Central memory CD8-positive, alpha-beta T cell (primary cell): ENCODE measurements around the gene PRMT7.

Source experiments
- ATAC-seq: fragments of 150-1000 bp; cut with Tn5 transposase; replicated peaks from 2 replicates; pipeline ENCODE4 v1.10.0; 2022; ENCODE audit warnings: mild to moderate bottlenecking, moderate FRiP score, moderate number of reproducible peaks; ENCODE audit not compliant: poor library complexity, severe bottlenecking; ENCODE audit errors: extremely low read depth
- DNase-seq, 2 donors: peaks; one replicate each; pipeline ENCODE4 v3.0.0; 2021; ENCODE audit warnings: low spot score in 2 of 2
- H3K27ac Mint-ChIP-seq: one replicate; pipeline ENCODE4 v1.8.0; 2022; ENCODE audit warnings: low read depth, mild to moderate bottlenecking, moderate library complexity, mixed read lengths
- H3K27me3 Mint-ChIP-seq: one replicate; pipeline ENCODE4 v1.8.0; 2022; ENCODE audit warnings: mixed read lengths
- H3K36me3 Mint-ChIP-seq: one replicate; pipeline ENCODE4 v1.8.0; 2022; ENCODE audit warnings: mild to moderate bottlenecking, moderate library complexity, mixed read lengths; ENCODE audit not compliant: insufficient read depth
- H3K4me1 Mint-ChIP-seq: one replicate; pipeline ENCODE4 v1.8.0; 2022; ENCODE audit warnings: mixed read lengths
- H3K4me3 Mint-ChIP-seq: one replicate; pipeline ENCODE4 v1.8.0; 2022; ENCODE audit warnings: mild to moderate bottlenecking, moderate library complexity, mixed read lengths
- H3K9me3 Mint-ChIP-seq: one replicate; pipeline ENCODE4 v1.8.0; 2022; ENCODE audit warnings: mixed read lengths

The PRMT7 gene

DNA sequence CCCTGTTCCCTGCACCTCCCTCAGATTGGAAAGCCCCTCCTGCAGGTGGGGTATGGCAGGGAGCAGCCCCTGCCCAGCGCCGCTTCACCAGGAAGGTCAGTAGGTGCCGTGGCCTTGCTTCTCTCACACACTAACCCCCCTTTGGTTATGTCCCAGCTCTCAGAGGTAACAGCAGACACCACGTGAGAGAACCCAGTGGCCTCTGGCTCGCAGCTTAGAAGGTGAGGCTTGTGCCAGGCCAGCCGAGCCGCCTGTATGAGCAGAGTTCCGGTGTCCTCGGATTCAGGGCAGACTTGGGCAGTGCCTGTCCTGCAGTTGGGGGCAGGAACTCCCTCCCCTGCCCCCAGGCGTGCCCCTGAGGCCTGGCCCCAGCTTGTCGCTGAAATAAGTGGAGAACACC, 47.1 kb downstream of the PRMT7 start:
- peaks cover 39% of the 10 kb centered on the region for H3K4me1 Mint-ChIP-seq
- no peak overlapping the region for H3K27ac Mint-ChIP-seq
- ATAC-seq, result no peak
- H3K4me3 Mint-ChIP-seq, result peak overlapping the region; percentile 75
- no peaks in the 10 kb centered on the region for H3K27me3 Mint-ChIP-seq
- H3K36me3 Mint-ChIP-seq, result peaks cover 14% of the 10 kb centered on the region
- H3K9me3 Mint-ChIP-seq, result no peaks in the 10 kb centered on the region
- no peak for DNase-seq

DNA sequence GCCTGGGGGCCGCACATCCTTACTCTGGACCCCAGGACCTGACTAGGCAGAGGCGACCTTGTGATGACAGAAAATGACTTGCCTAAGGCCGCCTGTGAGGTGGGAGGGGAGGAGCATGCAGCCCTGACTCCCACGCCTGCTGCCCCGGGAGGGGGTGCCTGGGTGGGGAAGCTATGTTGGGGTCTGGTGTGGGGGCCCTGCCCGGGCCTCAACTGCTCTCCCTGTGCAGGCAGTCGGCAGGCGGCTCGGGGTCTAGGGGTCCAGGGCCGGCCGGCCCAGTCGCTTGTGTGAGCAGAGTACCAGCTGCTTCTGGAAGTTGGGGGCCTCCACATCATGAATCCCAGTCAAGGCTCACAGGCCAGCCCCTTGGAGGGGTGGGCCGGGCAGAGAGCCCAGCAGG, 48.1 kb downstream of the PRMT7 start:
- Mint-ChIP-seq H3K36me3 (peaks cover 12% of the 10 kb centered on the region), H3K27ac (no peak overlapping the region), H3K4me3 (no peak overlapping the region), H3K9me3 (no peaks in the 10 kb centered on the region), H3K27me3 (no peaks in the 10 kb centered on the region), H3K4me1 (peaks cover 39% of the 10 kb centered on the region)
- DNase-seq (no peak), ATAC-seq (no peak)

DNA sequence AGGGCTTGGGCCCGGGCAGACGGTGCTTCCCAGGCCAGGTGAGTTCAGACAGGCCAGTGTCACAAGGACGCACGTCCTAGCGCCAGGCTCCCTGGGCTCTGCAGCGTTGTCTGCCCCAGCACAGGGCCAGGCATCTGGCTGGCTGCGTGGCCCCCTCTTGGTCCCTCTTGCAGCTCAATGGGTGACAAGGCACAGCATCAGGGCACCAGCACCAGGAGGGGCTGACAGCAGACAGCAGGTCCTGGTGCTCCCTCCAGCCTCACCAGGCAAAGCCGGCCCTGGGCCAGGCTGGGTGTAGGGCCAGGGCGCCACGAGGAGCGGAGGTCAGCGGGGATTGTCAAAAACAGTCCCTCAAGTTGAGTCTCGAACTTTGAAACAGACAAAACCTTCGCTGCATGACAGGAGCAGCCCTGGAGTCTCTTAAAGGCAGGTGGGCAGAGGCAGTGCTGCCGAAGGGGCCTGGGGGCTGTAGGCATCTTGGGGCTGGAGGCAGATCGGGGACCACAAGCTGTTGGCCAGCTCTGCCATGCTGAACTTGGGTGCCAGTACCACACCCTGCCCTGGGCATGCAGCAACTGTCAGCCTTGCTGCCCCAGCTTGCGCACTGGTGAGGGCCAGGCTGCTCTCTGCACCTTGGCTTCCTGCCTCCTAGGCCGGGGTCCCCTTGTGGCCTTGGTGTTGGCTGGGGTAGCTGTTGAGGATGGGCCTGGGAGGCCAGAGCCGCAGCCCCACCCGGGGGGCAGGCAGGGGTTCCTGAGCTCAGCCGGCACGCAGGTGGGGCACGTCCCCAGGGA, 48.8 kb downstream of the PRMT7 start:
- Mint-ChIP-seq H3K27me3 (no peaks in the 10 kb centered on the region), H3K4me3 (no peak overlapping the region), H3K4me1 (peaks cover 32% of the 10 kb centered on the region), H3K9me3 (no peaks in the 10 kb centered on the region), H3K27ac (no peak overlapping the region), H3K36me3 (peaks cover 7% of the 10 kb centered on the region)
- ATAC-seq (no peak), DNase-seq (no peak)

DNA sequence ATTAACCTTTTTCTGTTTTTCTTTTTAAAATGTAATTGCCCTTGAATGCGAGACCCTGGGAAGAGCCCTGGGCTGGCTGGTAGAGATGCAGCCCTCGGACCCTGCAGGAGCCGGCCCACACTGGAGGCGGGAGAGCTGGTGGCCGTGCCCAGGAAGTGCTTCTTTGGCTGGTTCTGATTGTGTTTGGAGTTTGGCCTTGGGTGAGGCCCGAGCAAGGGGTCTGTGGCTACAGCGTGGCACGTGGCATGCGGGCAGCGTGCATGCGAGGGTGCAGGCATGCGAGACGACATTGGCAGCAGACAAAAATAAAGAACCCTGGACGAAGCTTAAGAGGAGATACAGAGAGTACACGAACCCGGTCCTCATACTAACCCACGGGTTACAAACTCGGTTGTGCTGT, 49.7 kb downstream of the PRMT7 start:
- H3K4me1 Mint-ChIP-seq, result peaks cover 23% of the 10 kb centered on the region

DNA sequence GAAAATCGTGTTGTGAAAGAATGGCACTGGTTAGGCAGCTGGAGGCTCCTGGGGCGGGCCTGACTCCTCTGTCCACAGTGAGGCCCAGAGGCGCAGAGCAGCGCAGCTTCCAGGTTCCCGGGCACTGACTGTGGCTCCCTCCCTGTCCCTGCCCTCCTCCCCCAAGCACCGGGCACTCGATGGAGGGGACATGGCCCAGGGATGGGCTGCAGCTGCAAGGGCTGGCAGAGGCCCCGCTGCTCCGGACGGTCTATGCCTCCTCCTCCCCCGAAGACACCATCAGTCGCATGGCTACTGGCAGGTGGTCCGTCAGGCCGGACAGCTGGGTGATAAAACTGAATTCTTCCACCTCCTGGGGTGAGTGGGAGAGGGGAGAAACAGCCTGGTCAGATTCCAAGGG, 50.1 kb downstream of the PRMT7 start:
- ATAC-seq (no peak), DNase-seq (no peak)
- H3K9me3 Mint-ChIP-seq, result no peaks in the 10 kb centered on the region
- no peak overlapping the region for H3K4me3 Mint-ChIP-seq
- H3K4me1 Mint-ChIP-seq, result peaks cover 23% of the 10 kb centered on the region
- peaks cover 2% of the 10 kb centered on the region for H3K27me3 Mint-ChIP-seq
- H3K27ac Mint-ChIP-seq, result peak overlapping the region; percentile 74
- H3K36me3 Mint-ChIP-seq, result peaks cover 3% of the 10 kb centered on the region

More for the DNA sequence above, 49.7 kb downstream of the PRMT7 start:
- Mint-ChIP-seq H3K36me3 (peaks cover 3% of the 10 kb centered on the region), H3K9me3 (no peaks in the 10 kb centered on the region), H3K27ac (peak overlapping the region; percentile 74), H3K4me3 (no peak overlapping the region), H3K27me3 (no peaks in the 10 kb centered on the region)
- ATAC-seq, result no peak
- no peak for DNase-seq

DNA sequence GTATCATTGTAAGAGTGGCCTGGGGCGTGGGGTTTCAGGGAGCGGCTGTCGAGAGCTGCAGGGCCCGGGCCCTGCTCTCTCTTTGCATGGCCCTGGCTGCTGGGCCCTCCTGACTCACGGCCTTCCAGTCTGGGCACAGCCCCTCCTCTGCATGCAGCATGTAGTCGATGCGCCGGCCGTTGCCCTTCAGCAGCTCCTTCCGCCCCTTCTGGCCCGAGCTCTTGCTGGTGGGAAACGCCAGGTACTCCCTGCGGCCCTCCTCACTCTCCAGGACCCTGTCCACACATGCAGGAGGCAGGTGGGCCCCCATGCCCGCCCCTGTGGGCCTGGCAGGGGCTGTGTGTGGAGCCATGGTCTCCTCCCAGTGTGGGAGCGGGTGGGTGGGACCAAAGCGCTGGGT, 50.7 kb downstream of the PRMT7 start:
- Mint-ChIP-seq H3K4me1 (peaks cover 23% of the 10 kb centered on the region), H3K4me3 (no peak overlapping the region), H3K27ac (peak overlapping the region; percentile 73), H3K9me3 (no peaks in the 10 kb centered on the region), H3K27me3 (peaks cover 8% of the 10 kb centered on the region), H3K36me3 (peaks cover under 1% of the 10 kb centered on the region)
- no peak for DNase-seq
- ATAC-seq, result no peak

DNA sequence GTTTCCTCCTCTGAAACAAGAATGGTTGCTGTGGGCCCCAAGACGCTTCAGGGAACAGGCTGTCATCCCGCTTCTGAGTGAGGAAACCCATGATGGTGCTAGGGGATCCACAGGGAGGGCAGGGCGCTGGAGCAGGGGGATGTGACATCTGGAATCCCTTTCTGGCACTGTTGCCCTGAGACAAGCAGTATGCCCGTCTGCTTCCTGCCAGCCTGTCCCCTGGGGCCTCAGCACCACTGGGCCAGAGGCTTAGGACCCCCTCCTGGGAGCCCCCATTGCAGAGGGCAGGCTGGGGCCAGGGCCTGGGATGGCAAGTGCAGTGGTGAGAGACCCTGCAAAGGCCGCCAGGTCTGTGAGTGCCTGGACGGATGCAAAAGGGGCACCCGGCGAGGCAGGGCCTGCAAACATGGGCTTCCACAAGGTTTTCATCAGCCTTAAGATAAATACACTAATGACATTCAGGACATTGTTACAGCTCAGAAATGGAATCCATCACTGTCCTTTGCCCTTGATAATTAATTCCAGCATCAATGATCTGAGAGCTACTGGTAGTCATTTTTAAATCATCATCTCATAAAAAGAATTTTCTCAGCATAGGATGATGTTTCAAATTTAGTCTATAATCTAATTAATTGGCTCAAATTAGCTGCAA, 51.6 kb downstream of the PRMT7 start:
- no peak overlapping the region for H3K27ac Mint-ChIP-seq
- H3K36me3 Mint-ChIP-seq, result no peaks in the 10 kb centered on the region
- no peak overlapping the region for H3K4me3 Mint-ChIP-seq
- ATAC-seq (no peak), DNase-seq (no peak)
- H3K9me3 Mint-ChIP-seq, result no peaks in the 10 kb centered on the region
- peaks cover 15% of the 10 kb centered on the region for H3K4me1 Mint-ChIP-seq
- H3K27me3 Mint-ChIP-seq, result peaks cover 8% of the 10 kb centered on the region

DNA sequence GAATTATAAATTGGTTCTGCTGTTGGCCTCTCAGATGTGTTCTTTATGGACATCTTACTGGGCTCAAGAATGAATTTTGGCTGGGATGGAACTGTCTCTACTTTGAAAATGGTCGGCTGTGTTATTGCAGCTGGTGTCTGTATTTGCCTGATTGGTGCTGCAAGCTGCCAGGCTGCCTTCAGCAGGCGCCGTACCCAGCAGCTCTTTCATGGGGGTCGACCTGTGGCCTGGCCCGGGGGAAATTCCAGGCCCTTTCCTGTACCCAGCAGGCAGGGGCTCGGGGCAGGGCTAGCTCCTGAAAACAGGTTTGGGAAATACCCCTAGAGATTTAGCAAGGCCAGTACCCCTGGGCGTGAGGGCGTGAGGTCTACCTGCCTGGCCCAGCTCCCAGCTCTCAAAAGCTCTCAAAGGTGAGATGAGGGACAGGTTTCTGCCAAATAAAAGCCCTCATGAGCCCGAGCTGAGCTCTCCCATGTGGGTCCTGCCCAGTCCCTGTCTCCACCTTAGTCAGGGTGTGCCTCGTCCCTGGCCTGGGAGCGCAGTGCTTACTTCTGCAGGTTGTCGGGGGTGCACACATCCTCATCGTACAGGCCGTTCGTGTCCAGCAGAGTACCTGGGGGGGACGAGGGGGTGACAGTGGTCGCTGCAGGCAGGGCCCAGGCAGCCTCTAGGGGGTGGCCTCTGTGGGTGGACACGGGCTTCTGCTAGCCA, 52.3 kb downstream of the PRMT7 start:
- H3K27ac Mint-ChIP-seq, result no peak overlapping the region
- ATAC-seq, result no peak
- DNase-seq, result no peak
- H3K36me3 Mint-ChIP-seq, result no peaks in the 10 kb centered on the region
- H3K27me3 Mint-ChIP-seq, result peaks cover 8% of the 10 kb centered on the region
- H3K4me1 Mint-ChIP-seq, result peaks cover 21% of the 10 kb centered on the region
- H3K4me3 Mint-ChIP-seq, result no peak overlapping the region
- no peaks in the 10 kb centered on the region for H3K9me3 Mint-ChIP-seq

DNA sequence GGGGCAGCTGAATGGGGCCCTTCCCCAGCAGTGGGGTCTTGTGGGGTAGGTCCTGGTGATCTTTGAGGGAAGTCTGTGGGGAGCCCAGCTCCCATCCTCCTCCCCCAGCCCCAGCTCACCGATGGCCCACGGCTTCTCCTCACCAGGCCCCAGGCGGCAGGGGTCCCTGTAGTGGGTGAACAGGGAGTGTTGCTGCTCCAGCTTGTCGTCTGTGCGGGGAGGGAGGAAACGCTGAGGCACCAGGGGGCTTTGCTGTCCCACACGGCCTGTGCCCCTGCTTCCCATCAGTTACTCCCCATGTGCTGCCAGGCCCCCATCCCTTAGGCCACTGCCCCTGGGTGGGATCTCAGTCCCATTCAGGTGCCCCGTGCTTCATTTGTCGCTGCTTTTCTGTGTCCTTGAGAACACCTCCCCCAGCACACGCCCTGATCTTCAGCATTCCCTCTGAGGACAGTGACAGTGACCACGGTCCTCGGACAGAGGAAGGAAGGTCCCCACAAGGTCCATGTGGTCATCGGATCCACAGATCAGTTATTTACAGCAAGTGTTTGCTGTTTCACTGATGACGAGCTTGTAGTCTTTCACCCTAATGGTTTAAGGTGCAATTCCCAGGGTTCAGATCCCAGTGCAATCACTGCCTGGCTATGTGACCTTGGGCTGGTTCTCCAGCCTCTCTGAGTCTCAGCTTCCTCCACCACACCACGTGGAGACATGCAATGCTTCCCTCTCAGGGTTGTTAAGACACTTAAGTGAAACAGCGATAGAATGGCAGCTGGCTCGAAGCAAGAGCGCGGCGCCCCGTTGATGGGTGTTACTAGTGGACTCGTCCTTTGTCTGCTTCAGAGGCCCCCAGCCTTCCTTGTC, 53.1 kb downstream of the PRMT7 start:
- H3K27me3 Mint-ChIP-seq, result peaks cover 8% of the 10 kb centered on the region
- no peaks in the 10 kb centered on the region for H3K36me3 Mint-ChIP-seq
- no peak for ATAC-seq
- no peaks in the 10 kb centered on the region for H3K9me3 Mint-ChIP-seq
- no peak overlapping the region for H3K27ac Mint-ChIP-seq
- no peak overlapping the region for H3K4me3 Mint-ChIP-seq
- peaks cover 28% of the 10 kb centered on the region for H3K4me1 Mint-ChIP-seq
- no peak for DNase-seq

DNA sequence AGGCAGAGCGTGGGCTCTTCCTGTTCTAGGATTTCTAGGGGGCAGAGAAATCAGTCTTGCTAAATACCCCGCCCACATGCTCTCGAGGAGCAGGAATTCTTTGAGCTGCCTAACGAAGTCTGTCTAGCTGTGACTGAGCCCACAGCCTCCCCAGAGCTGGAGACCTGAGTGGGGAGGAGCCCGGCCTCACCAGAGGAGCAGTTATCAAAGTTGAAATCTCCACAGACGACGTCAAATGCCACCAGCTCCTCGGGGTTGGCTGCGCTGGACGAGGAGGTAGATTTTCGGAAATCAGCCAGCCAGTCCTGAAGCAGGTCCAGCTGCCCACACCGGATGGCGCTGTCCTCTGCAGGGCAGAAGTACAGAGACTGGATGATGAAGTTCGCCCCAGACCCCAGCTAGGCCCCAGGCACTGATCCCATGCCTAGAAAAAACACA, 53.8 kb downstream of the PRMT7 start:
- Mint-ChIP-seq H3K9me3 (no peaks in the 10 kb centered on the region), H3K4me1 (peaks cover 35% of the 10 kb centered on the region), H3K27ac (no peak overlapping the region), H3K27me3 (peaks cover 8% of the 10 kb centered on the region), H3K4me3 (no peak overlapping the region), H3K36me3 (no peaks in the 10 kb centered on the region)
- no peak for DNase-seq
- ATAC-seq, result no peak

DNA sequence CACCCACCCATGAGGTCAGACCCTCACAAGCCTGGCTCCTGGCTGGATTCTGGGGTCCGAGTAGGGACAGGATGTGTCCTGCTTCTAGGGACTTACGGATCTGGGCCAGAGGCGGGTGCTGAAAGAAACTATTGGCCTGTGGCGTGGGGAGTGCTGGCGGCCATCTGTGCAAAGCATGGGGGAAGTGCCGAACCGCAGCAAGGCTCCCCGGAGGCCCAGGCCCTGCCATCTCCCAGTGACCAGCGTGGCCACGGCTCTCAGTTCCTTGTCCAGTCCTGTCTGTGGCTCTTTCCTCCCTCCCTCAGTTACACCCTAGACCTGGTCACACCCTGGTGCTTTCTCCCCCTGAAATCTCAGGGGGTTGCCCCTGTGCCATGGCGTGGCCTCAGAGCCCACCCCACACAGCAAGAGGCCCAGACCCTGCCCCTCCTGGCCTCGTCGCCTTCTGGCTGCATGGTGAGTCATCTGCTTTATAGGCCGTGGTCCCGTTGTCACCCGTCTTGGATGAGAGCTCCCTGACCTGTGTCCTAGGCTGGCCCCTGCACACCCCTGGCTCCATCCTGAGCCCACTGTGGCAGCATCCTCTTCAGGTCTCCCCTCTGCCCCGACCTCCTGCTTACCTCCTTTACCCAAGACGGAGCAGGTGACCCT, 54.5 kb downstream of the PRMT7 start:
- no peaks in the 10 kb centered on the region for H3K36me3 Mint-ChIP-seq
- H3K27ac Mint-ChIP-seq, result no peak overlapping the region
- DNase-seq, result no peak
- H3K9me3 Mint-ChIP-seq, result no peaks in the 10 kb centered on the region
- ATAC-seq, result no peak
- peaks cover 41% of the 10 kb centered on the region for H3K4me1 Mint-ChIP-seq
- H3K4me3 Mint-ChIP-seq, result no peak overlapping the region
- peaks cover 8% of the 10 kb centered on the region for H3K27me3 Mint-ChIP-seq

DNA sequence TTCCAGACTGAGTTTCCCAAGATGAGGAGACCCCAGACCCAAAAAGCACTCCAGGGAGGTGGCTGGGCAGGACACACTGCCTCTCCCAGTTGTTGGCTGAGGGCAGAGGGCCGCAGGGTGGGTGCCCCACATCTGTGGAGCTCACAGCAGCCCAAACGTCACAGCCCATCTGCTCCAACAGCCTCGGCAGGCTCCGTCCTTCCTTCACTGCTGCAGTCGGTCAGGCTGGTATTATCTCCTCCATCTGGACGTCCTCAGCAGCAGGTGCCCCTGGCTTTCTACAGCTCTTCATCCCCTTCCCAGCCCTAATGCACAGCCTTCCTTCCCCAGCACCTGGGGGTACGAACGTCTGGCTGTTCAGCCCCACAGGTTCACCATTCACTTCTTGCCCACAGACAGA, 55.2 kb downstream of the PRMT7 start:
- H3K27ac Mint-ChIP-seq, result no peak overlapping the region
- DNase-seq, result no peak
- peaks cover 8% of the 10 kb centered on the region for H3K27me3 Mint-ChIP-seq
- ATAC-seq, result no peak
- H3K9me3 Mint-ChIP-seq, result no peaks in the 10 kb centered on the region
- H3K4me1 Mint-ChIP-seq, result peaks cover 42% of the 10 kb centered on the region
- H3K36me3 Mint-ChIP-seq, result no peaks in the 10 kb centered on the region
- H3K4me3 Mint-ChIP-seq, result no peak overlapping the region
